GM21825 (cell line): ENCODE data around the gene ZNF586.
"Not testable (repeated sequence)": the region's sequence is repeated elsewhere in the genome, so short reads cannot be mapped to it uniquely, and the experiment has no call there.

Experiments
- ATAC-seq: cut with Tn5 transposase; IDR thresholded peaks from one replicate; pipeline ENCODE4 v1.9.1; 2021; ENCODE audit warnings: mild to moderate bottlenecking, moderate library complexity; ENCODE audit not compliant: unreplicated experiment

ZNF586 gene

DNA sequence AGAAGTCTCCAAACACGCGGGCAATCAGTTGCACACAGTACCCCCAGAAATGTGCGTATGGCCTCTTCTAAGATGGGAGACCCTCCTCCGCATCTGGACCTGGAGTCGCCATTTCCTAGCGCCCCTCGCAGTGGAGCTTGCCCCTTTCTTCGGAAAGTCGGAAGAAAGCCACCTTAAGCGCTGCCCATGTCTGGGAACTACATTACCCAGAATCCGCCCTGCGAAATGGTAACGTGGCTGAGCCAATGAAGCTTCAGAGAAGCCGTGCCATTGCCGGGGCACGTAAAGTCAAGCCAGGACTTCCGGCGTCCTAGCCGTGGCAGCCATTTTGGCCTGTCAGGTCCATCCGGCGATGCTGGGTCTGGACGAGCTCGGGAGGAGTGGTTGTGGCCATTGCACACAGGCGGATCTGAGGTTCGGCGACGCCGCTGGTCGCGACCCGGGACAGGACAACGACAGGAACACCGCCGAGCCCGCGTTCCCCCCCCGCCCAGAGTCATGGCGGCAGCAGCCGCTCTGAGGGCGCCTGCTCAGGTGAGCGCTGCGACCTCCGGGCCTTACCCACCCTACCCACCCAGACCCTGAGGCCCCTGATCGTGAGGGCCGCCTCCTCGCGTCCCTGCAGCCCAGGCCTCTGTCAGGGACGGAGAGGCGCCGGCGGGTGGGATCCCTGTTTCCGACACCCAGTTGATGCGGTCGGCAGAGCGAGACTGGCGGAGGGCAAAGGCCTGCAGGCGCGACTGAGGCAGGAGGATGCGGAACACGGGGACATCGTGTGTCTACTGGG is at the start of gene ZNF586:
ZNF586 (plus strand) TSS at position 332 of the 787 bp plus-strand sequence; CDS start at position 499, 167 bp downstream.
- peak; percentile 98 for ATAC-seq

DNA sequence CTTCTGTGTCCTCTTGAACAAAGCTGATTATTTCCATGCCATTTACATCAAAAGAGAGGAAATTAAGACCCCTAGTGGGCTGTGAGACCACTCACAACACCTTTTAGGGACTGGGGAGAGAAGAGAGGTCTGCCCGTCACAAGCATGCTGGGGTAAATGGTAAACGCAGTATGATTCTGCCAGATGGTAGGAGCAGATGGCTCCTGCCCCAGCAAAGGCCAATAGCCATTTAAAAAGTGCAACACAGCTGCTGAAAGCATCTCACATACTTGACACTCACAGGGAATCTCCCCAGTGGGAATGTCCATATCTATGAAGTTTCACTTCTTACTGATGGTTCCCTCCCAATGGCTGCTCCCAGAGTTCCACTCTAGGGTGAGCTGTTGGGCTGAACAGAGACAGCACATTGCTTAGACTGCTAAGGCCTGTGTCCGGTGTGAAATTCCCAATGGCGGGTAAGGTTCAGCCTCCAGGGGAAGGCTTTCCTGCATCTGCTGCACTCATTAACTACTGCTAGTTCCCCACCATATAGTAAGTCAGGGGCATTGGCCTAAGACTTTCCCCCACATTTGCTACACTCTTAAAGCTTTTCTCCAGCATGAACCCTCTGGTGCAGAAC is 49.5 kb upstream of the ZNF586 start:
- ATAC-seq = no peak

- ATAC-seq = no peak
Observed at GRCh38 chr19:57720878-57721277, 48.6 kb upstream of the ZNF586 start.

DNA sequence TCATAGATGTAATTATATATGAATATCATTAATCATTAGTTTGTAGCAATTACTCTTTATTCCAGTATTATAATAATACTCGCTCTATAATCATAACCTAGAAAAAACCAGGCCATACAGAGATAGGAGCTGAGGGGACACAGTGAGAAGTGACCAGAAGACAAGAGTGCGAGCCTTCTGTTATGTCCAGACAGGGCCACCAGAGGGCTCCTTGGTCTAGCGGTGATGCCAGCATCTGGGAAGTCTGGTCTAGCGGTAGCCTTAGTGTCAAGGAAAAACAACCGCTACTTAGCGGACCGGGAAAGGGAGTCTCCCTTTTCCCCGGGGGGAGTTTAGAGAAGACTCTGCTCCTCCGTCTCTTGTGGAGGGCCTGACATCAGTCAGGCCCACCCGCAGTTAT is 31.2 kb upstream of the ZNF586 start:
- ATAC-seq = not testable (repeated sequence)

GRCh38 chr19:57738770-57739169 is 30.7 kb upstream of the ZNF586 start:
- not testable (repeated sequence) for ATAC-seq

DNA sequence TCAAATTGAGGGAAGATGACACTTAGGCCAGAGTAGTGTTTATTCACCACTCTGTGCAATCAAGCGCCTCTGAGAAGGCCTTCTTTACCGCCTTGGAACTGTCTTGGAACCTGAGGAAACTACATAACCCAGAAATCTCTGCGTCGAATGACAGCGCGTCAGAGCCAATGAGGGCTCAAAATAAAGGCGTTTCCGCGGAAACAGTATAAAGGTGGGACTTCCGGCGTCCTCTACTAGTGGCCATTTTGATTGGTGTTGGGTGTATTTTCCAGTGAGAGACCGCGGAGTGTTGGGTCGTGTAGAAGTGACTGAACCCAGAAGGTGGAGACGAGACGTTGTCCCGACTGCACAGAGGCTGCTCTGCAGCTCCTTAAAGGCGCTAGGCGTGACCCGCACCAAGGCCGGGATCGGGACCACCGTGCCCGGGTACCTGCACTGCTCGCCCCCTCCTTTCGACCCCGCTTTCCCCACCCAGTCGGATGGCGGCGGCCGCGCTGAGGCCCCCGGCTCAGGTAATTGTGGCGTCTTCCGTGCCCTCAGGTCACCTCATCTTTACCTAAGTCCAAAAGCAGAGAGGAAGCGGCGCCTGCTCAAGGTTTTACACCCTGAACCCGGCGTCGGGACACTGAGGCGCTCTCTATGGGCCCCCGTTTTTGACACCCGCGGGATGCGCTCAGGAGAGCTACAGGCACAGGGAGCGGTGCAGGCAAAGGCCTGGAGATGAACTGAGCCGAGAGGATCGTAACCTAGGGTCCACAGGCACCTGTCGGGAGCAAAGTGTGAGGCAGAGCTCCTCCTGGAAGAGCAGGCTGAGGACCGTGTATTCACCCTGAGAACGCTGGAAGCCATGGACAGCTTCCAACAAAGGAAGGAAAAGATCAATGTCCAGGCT is 22.6 kb upstream of the ZNF586 start, which contains the start of gene ZNF776:
ZNF776 (plus strand) TSS at position 236 of the 892 bp plus-strand sequence; CDS start at position 480, 244 bp downstream.
- peak; percentile 95 for ATAC-seq

DNA sequence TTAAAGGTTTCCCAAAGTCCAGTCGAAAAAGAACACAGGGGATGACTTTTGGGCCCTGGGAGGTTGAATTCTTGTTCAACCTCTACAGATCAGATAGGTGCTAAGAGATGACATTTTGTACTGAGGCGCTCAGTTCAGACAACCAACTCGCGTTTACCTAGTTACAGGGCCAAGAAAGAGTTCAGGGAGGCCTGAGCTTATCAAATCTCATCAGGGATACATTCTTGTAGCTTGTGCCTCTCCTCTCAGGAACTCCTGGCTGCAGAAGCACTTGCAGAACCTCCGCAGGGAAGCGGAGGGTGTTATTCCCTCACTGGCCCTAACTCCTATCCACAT is 22.0 kb upstream of the ZNF586 start:
- no peak for ATAC-seq

- no peak for ATAC-seq
Observed at GRCh38 chr19:57748029-57748428, 21.4 kb upstream of the ZNF586 start.

DNA sequence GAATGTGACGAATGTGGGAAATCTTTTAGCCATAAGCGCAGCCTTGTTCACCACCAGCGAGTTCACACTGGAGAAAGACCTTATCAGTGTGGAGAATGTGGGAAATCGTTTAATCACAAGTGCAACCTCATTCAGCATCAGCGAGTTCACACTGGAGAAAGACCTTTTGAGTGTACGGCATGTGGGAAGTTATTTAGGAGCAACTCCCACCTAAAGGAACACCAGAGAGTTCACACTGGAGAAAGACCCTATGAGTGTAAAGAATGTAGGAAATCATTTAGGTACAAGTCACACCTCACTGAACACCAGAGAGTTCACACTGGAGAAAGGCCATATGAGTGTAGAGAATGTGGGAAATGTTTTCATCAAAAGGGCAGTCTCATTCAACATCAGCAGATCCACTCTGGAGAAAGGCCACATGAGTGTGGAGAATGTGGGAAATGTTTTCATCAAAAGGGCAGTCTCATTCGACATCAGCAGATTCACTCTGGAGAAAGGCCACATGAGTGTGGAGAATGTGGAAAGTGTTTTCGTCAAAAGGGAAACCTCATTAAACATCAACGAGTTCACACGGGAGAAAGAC is 15.3 kb upstream of the ZNF586 start:
- ATAC-seq = no peak

DNA sequence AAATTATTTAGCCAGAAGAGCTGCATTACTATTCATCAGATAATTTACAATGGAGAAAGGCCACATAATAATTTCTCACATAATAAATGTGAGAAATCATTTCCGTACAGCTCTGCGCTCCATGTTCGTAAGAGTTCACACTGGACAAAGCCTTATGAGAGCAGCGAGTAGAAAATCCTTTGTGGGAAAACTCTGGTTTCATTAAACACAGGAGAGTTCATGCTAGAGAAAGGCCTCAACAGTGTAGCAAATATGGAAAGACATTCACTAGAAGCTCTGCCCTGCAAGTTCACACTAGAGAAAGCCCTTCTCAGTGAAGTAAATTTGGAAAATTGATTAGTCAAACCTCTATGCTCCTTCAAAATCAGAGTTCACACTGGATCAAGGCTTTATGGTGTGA is 14.4 kb upstream of the ZNF586 start:
- no peak for ATAC-seq

- ATAC-seq = no peak
Observed at GRCh38 chr19:57757941-57758340, 11.5 kb upstream of the ZNF586 start.

GRCh38 chr19:57759096-57759495 is 10.4 kb upstream of the ZNF586 start:
- ATAC-seq = no peak

DNA sequence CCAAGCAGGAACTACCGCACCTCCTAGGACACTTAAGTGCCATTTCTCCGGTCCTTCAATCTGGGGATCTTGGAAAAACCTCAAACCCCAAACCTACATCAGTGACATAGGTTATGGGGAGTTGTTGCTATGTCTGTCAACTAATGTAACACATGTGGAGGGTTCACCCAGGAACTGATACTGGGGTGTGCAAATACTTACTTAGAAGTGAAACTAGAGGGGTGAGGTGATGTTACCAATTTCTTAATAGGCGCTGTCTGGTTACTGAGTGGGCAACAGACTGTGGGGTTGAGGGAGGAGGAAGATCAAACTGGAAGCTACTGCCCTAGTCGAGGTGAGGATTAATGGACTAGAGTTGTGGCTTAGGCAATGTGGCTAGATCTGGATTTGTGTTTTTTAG is 1.9 kb downstream of the ZNF586 start:
- ATAC-seq = no peak

- no peak for ATAC-seq
Observed at GRCh38 chr19:57773488-57773887, 4.0 kb downstream of the ZNF586 start.

- ATAC-seq = no peak
Observed at GRCh38 chr19:57776764-57777296, 7.4 kb downstream of the ZNF586 start.

DNA sequence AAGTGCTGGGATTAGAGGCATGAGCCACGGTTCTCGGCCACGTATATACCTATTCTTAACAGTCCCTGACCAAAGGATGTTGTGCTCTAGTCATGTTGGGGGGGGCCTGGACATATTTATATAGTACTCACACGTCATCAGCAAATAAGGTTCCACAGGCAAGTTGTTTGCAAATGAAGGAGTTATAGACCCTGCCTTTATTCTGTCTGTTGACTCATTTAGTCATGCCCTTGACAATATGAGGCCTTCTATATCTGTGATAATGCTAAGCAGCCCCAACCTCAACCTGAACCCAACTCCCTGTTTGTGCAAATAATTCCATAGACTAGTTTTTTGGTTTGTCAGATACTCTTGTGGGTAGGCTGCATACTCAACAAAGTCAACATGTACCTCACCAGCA is 8.9 kb downstream of the ZNF586 start:
- ATAC-seq = no peak

- no peak for ATAC-seq
Observed at GRCh38 chr19:57779220-57779845, 9.9 kb downstream of the ZNF586 start.

DNA sequence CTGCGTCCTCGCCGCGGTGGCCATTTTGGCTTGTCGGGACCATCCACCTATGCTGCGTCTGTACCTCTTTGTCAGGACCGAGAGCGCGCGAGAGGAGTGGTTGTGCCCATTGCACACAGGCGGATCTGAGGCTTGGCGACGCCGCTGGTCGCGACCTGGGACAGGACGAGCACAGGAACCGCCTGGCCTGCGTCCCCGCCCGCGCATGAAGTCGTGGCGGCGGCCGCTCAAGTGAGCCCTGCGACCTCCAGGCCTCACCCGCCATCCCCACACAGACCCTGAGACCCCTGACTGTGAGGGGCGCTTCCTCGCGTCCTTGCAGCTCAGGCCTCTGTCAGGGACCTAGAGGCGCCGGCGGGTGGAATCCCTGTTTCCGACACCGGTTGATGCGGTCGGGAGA is 16.8 kb downstream of the ZNF586 start:
- no peak for ATAC-seq

DNA sequence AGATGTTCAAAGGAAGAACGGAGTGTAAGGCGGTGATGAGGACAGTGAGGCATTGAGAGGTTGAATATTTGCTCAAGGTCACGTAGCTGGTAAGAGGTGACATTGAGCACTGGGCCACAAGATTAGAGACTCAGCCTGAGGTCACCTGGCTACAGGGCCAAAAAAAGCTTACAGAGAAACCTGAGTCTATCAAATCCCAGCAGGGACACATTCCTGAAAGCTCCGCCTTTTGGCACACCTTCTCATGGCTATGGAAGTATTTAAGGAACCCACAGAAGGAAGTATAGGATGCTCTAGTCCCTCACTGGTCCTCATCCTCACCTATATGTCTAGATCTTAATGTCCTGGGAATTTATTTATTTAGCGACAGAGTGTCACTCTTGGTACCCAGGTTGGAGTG is 17.4 kb downstream of the ZNF586 start:
- no peak for ATAC-seq

- no peak for ATAC-seq
Observed at GRCh38 chr19:57788114-57788692, 18.7 kb downstream of the ZNF586 start.
